Osteocyte (in vitro differentiated cells): ENCODE measurements around the gene DICER1. TPM values are rescaled to one million over a fixed set of nuclear protein-coding genes. Genes with fewer than 3 reads are reported as not detected.

Experiments used
- DNase-seq: peaks from one replicate; pipeline ENCODE4 v3.0.0; 2021; ENCODE audit warnings: mixed read lengths; ENCODE audit not compliant: unreplicated experiment; ENCODE audit errors: extremely low spot score
- H3K27ac Mint-ChIP-seq: one replicate; pipeline ENCODE4 v1.8.0; 2021; ENCODE audit warnings: mild to moderate bottlenecking, mixed read lengths; ENCODE audit not compliant: unreplicated experiment
- H3K27me3 Mint-ChIP-seq: one replicate; pipeline ENCODE4 v1.8.0; 2021; ENCODE audit warnings: mixed read lengths; ENCODE audit not compliant: unreplicated experiment
- H3K36me3 Mint-ChIP-seq: one replicate; pipeline ENCODE4 v1.8.0; 2021; ENCODE audit warnings: mixed read lengths; ENCODE audit not compliant: unreplicated experiment
- H3K4me1 Mint-ChIP-seq: one replicate; pipeline ENCODE4 v1.8.0; 2021; ENCODE audit warnings: mixed read lengths; ENCODE audit not compliant: unreplicated experiment
- H3K4me3 Mint-ChIP-seq: one replicate; pipeline ENCODE4 v1.8.0; 2021; ENCODE audit warnings: mild to moderate bottlenecking, moderate library complexity, mixed read lengths; ENCODE audit not compliant: unreplicated experiment
- H3K9me3 Mint-ChIP-seq: one replicate; pipeline ENCODE4 v1.8.0; 2021; ENCODE audit warnings: mixed read lengths; ENCODE audit not compliant: unreplicated experiment
- total RNA-seq: library from RNA; stranded (reverse); gene quantifications from 2 replicates; pipeline ENCODE4 v1.2.1, GENCODE V29; 2021
- TF ChIP-seq, protein P1 (sequence below): fragments of 200-600 bp; sonication (generic); IDR thresholded peaks from 2 replicates; pipeline ENCODE4 v1.5.0; 2021; ENCODE audit warnings: antibody characterized with exemption, mild to moderate bottlenecking, moderate library complexity

Gene DICER1
- total RNA-seq, 1 donor from 2014 or later, result 55.9 TPM

DNA sequence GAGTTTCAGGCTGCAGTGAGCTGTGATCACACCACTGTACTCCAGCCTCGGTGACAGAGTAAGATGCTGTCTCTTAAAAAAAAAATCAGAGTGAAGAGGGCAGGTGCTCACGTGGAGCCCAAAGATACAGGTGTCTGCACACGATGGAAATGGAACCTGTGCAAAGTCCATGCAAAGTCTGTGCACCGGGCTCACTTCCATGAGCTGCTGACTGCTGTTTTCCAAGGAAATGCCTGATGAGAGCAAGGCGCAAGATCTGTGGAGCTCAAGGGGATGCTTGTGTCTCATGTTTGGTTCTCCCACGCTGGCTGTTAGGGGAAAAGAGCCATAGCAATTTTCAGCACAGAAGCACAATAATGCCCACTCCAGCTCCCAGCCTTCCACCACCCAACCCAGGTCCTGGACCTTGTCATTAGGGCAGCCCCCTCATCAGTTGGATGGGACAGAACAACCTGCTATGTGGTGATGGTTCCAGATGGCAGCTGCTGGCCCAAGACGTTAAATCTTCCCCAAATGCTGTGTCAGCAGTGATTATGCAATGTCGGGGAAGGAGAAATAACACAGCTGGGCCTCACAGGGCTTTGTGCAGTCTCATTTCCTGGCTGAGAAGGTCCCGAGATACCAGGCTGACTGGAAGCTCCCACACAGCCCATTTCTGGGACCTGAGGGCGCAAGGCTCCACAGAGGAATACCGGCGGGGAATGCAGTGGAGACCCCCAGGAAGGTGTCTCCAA is 27.9 kb upstream of the DICER1 start:
- Mint-ChIP-seq H3K36me3 (peaks cover 11% of the 10 kb centered on the region), H3K9me3 (peaks cover 10% of the 10 kb centered on the region), H3K27me3 (no peaks in the 10 kb centered on the region), H3K4me1 (peaks cover 28% of the 10 kb centered on the region), H3K4me3 (no peak overlapping the region), H3K27ac (no peak overlapping the region)
- DNase-seq, result no peak
- TF ChIP-seq, protein P1, sequence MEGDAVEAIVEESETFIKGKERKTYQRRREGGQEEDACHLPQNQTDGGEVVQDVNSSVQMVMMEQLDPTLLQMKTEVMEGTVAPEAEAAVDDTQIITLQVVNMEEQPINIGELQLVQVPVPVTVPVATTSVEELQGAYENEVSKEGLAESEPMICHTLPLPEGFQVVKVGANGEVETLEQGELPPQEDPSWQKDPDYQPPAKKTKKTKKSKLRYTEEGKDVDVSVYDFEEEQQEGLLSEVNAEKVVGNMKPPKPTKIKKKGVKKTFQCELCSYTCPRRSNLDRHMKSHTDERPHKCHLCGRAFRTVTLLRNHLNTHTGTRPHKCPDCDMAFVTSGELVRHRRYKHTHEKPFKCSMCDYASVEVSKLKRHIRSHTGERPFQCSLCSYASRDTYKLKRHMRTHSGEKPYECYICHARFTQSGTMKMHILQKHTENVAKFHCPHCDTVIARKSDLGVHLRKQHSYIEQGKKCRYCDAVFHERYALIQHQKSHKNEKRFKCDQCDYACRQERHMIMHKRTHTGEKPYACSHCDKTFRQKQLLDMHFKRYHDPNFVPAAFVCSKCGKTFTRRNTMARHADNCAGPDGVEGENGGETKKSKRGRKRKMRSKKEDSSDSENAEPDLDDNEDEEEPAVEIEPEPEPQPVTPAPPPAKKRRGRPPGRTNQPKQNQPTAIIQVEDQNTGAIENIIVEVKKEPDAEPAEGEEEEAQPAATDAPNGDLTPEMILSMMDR, result no peak

DNA sequence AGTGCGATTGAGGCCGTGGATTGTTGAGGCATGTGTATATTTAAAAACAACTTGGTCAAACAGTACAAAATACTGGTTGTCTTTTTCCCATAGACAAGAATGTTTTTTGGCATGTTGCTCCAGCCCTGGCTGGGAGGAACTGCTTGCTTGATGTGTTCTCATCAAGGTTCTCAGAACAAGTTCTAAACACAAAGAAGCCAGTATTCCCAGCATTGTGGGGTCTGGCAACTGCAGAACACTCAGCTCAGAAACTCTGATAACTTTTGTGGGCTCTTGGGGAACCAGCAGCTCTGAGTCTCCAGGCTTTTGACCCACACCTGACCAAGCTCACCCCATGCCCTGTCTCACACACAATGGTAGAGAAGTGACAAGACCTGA is 27.1 kb upstream of the DICER1 start:
- H3K4me3 Mint-ChIP-seq, result no peak overlapping the region
- H3K4me1 Mint-ChIP-seq, result peaks cover 27% of the 10 kb centered on the region
- H3K27me3 Mint-ChIP-seq, result no peaks in the 10 kb centered on the region
- peaks cover 10% of the 10 kb centered on the region for H3K9me3 Mint-ChIP-seq
- peak overlapping the region; percentile 45 for H3K27ac Mint-ChIP-seq
- DNase-seq, result no peak
- H3K36me3 Mint-ChIP-seq, result peaks cover 11% of the 10 kb centered on the region
- TF ChIP-seq, protein P1, result no peak

DNA sequence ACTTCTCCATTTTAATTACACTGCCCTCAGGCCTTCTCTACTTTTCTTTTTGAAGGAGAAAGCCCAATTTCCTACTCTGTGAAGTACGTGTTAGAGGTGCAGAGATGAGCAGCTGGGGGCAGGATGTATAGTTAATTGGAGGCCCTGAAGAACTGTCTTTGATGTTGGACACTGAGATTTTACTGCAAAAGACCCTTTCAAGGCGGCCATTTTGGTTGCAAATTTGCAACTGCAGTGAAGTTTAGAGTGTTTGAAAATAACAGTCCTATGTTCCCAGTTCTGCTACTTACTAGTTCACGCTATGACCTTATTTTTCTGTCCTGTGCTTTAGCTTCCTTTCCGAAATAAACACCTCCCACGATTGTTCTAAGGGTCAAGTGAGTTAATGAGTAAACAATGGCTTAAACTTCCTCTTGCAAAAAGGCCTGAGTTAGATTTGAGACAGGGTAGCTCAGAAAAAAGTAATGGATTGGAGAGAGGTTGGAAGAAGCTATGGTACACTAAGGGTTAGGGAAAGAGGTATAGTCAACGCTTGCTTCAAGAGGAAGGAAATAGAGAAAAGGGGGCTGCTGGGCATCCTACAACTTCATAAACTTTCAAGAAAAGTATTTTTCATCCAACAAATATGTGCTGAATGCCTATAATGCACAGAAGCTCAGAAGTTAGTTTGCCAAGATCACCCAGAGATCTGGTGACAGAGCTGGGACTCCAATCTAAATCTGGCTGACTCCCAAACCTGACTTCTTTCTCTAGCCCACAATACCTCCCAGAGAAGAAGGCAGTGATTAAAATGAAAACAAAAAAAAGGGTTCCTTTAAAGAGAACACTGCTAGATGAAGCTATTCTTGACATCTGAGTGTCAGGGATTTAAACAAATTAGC is 26.4 kb upstream of the DICER1 start:
- H3K4me1 Mint-ChIP-seq, result peaks cover 27% of the 10 kb centered on the region
- peaks cover 11% of the 10 kb centered on the region for H3K36me3 Mint-ChIP-seq
- H3K4me3 Mint-ChIP-seq, result no peak overlapping the region
- peak overlapping the region; percentile 45 for H3K27ac Mint-ChIP-seq
- TF ChIP-seq, protein P1, result no peak
- no peak for DNase-seq
- no peaks in the 10 kb centered on the region for H3K27me3 Mint-ChIP-seq
- H3K9me3 Mint-ChIP-seq, result peaks cover 10% of the 10 kb centered on the region

DNA sequence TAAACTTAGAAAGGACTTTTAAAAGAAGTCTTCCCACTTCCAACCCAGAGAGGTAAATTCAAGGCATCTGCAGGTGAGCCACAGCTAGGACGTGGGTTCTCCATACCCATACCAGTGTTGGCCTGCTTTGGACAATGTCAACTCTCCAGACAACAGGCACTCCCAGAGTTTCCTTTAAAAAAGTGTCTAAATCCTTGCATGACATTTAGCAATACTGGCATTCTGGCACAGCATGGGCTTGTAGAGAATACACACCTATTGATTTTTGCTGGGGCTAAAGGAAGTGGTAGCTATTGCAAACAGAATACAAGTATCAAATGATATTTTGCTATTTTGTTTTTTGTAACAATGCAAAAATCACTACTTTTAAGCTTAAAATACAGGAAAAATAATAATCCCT is 25.8 kb upstream of the DICER1 start:
- Mint-ChIP-seq H3K27ac (no peak overlapping the region), H3K27me3 (no peaks in the 10 kb centered on the region), H3K36me3 (peaks cover 6% of the 10 kb centered on the region), H3K4me3 (no peak overlapping the region), H3K9me3 (peaks cover 3% of the 10 kb centered on the region), H3K4me1 (peaks cover 27% of the 10 kb centered on the region)
- TF ChIP-seq, protein P1, result no peak
- no peak for DNase-seq

DNA sequence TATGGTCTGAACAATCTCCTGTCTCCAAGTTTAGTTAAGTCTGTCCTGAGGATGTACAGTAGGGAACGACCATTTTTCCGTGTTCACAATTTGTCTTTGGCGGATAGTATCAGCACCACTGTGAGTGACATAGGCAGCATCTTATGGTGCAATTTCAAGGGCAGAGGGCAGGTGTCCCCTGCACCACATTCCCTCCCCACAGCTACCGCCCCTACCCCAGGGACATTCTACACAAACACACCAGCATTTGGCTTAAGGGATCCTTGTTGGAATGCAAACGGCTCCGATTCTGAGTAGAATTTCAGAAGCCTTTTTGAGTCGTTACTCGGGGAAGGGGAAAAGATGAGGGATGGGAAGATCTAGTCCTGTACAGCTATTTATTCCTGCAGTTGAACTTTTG is 25.1 kb upstream of the DICER1 start:
- Mint-ChIP-seq H3K27me3 (no peaks in the 10 kb centered on the region), H3K27ac (no peak overlapping the region), H3K4me3 (no peak overlapping the region), H3K9me3 (no peaks in the 10 kb centered on the region), H3K36me3 (peaks cover 4% of the 10 kb centered on the region), H3K4me1 (peaks cover 27% of the 10 kb centered on the region)
- no peak for DNase-seq
- TF ChIP-seq, protein P1, result no peak
